Pancreas (tissue), 10 donors: ENCODE results near the gene ARHGDIB. TPM values are rescaled to one million over a fixed set of nuclear protein-coding genes. Genes with fewer than 3 reads are reported as not detected.

Experiments
- ATAC-seq, 4 donors: fragments of 200-7000 bp; cut with Tn5 transposase; one replicate each; pipeline versions ENCODE4 v1.8.0 to v1.9.1; 2020; ENCODE audit warnings: mild to moderate bottlenecking in 4 of 4, moderate library complexity in 4 of 4
- DNase-seq, 6 donors: peaks; one replicate each; pipeline ENCODE4 v3.0.0-alpha.2; 2020
- FAIRE-seq: peaks from 2 replicates; lab custom pipeline; 2012; peaks lifted over from hg19 to GRCh38; lab: Jason Lieb, UNC
- H3K27ac ChIP-seq, 4 donors: fragments of 200-600 bp; sonication (generic); 1 replicate in 3 of 4; 2 replicates in 1 of 4; pipeline versions ENCODE4 v1.5.0 to v1.8.0; 2020
- H3K27me3 ChIP-seq, 4 donors: fragments of 200-600 bp; one replicate each; pipeline ENCODE4 v1.8.0; 2021
- H3K36me3 ChIP-seq, 3 donors: fragments of 200-600 bp; sonication (generic) in 1 of 3; one replicate each; pipeline versions ENCODE4 v1.5.0 to v1.8.0; 2020 to 2021
- H3K4me1 ChIP-seq, 3 donors: fragments of 200-600 bp; one replicate each; pipeline ENCODE4 v1.8.0; 2021
- H3K4me3 ChIP-seq, 4 donors: fragments of 200-600 bp; sonication (generic) in 2 of 4; one replicate each; pipeline versions ENCODE4 v1.5.0 to v1.8.0; 2020 to 2021
- H3K9me3 ChIP-seq, 4 donors: fragments of 200-600 bp; one replicate each; pipeline ENCODE4 v1.8.0; 2021
- WGBS, 2 donors: extraction: QIAGEN DNeasy Blood & Tissue Kit; methylation state at CpG; one replicate each; pipeline ENCODE4 v1.1.7; 2013; 5-methylcytosine and 5-hydroxymethylcytosine counted together
- intact Hi-C, 3 donors: fragments of 100-400 bp; cut with DNase I; formaldehyde crosslinking; loops; one replicate each; pipeline versions ENCODE4 v1.11.1 to v1.14.2; 2022
- polyA plus RNA-seq, 2 donors: library from polyadenylated mRNA; stranded (reverse); fragments of 200-250 nt; gene quantifications; one replicate each; pipeline ENCODE4 v1.2.3, GENCODE V29; 2013
- total RNA-seq, 6 donors: library from RNA; stranded (reverse); fragmentation: NEBNext Ultra II Directional in 4 of 6; extraction: Animal tissue kit (Norgen Biotek cat#: 25700) in 4 of 6; gene quantifications; one replicate each; pipeline versions ENCODE4 v1.2.1 to v1.2.4, GENCODE V29; 2021 to 2023
- TF ChIP-seq, protein P1 (sequence below), 4 donors: fragments of 200-600 bp; sonication (generic) in 3 of 4; IDR thresholded peaks; one replicate each; pipeline versions ENCODE4 v1.5.0 to v1.8.0; 2021; ENCODE audit warnings: antibody characterized with exemption in 4 of 4
- donor health status: healthy with polysubstance abuse.
- donor health status: DM: no; HTN: no; CAD: no; lungs with moderate emphysema.
- donor health status: DM: no; HTN: no; CAD: no.
- donor health status: control.
- donor health status: control.
- donor health status: Bipolar disorder and iron deficiency.
- donor health status: DM: yes; HTN: yes; CAD: no.
- donor health status: DM: no; HTN: no; CAD: no.
- donor health status: DM: no; HTN: no; CAD: no.
- donor health status: DM: yes; HTN: yes; CAD: no.

The ARHGDIB gene
- total and polyA plus RNA-seq, 8 donors, result 5.8 to 54.8 (median 23.4) TPM

DNA sequence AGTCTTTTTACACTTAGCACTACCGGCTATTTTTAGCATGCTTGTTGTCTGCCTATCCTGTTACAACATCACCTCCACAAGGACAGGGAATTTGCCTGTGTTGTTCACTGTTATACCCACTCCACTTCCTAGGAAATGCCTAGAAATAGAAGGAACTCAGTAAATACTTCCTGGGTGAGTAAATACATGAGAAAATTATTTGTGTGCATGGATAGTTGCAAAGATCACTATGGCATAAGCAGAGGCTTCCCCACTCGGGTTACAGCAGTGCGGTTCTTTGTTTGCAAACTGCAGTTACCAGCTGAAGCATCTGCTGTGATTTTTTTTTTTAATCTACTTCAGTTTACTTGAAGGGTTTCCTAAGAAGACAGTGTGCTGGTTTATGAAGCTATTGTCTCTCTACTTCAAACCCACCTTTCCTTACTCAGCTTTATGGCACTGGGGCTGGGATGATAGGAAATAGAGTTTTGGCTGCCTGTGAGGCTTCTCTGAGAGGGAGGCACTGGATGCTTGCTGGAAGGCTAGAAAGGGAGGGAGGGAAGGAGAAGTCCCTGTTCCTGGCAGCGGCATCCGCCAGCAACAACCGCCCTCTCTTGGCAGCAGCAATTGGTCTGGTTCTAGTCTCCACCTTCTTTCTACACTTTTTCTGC, 40.5 kb upstream of the ARHGDIB start:
- H3K9me3 ChIP-seq, result no peaks in the 10 kb centered on the region
- no peak overlapping the region for H3K27ac ChIP-seq
- intact Hi-C loops, result no loop called here
- DNase-seq (no peak), FAIRE-seq (no peak), ATAC-seq (peak in 3 of 4 donors; percentile 46 to 67 (median 57))
- peaks cover 0 to 4% (median 0%) of the 10 kb centered on the region in 3 donors for H3K4me1 ChIP-seq
- 17 to 28% methylated on average over 6 of the region's 6 CpGs for WGBS, 2 donors
- TF ChIP-seq, protein P1, sequence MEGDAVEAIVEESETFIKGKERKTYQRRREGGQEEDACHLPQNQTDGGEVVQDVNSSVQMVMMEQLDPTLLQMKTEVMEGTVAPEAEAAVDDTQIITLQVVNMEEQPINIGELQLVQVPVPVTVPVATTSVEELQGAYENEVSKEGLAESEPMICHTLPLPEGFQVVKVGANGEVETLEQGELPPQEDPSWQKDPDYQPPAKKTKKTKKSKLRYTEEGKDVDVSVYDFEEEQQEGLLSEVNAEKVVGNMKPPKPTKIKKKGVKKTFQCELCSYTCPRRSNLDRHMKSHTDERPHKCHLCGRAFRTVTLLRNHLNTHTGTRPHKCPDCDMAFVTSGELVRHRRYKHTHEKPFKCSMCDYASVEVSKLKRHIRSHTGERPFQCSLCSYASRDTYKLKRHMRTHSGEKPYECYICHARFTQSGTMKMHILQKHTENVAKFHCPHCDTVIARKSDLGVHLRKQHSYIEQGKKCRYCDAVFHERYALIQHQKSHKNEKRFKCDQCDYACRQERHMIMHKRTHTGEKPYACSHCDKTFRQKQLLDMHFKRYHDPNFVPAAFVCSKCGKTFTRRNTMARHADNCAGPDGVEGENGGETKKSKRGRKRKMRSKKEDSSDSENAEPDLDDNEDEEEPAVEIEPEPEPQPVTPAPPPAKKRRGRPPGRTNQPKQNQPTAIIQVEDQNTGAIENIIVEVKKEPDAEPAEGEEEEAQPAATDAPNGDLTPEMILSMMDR (IDR thresholded peaks at IDR 0.05), result no peak
- H3K36me3 ChIP-seq, result no peaks in the 10 kb centered on the region
- H3K4me3 ChIP-seq, result no peak overlapping the region
- H3K27me3 ChIP-seq, result no peaks in the 10 kb centered on the region

DNA sequence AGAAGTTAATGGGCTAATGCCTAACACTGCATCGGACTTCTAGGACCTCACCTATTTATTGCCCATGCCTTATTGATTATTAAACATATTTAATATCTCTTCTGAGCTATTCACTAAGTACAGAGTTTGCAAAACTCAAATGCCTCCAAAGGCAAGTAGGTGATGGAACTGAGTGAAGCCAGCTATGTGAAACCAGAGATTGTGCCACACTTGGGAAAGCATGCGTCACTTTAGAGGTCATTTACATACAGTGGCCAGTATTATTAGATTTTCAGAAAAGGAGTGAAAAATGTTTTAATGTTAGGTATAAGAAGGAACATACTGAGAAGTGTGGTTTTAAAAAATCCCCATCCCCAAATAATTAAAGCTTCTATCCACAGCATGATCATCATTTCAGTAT, 39.2 kb upstream of the ARHGDIB start:
- no peaks in the 10 kb centered on the region for H3K36me3 ChIP-seq
- no peak for ATAC-seq
- no peak for FAIRE-seq
- no peak overlapping the region for H3K4me3 ChIP-seq
- no peak for DNase-seq
- WGBS, 2 donors, result 87 to 93% methylated on average over 2 of the region's 2 CpGs
- H3K27me3 ChIP-seq, result no peaks in the 10 kb centered on the region
- no peaks in the 10 kb centered on the region for H3K9me3 ChIP-seq
- TF ChIP-seq, protein P1 (IDR thresholded peaks at IDR 0.05), result no peak
- H3K4me1 ChIP-seq, result peaks cover 0 to 7% (median 0%) of the 10 kb centered on the region in 3 donors
- no peak overlapping the region for H3K27ac ChIP-seq
- intact Hi-C loops, result no loop called here

DNA sequence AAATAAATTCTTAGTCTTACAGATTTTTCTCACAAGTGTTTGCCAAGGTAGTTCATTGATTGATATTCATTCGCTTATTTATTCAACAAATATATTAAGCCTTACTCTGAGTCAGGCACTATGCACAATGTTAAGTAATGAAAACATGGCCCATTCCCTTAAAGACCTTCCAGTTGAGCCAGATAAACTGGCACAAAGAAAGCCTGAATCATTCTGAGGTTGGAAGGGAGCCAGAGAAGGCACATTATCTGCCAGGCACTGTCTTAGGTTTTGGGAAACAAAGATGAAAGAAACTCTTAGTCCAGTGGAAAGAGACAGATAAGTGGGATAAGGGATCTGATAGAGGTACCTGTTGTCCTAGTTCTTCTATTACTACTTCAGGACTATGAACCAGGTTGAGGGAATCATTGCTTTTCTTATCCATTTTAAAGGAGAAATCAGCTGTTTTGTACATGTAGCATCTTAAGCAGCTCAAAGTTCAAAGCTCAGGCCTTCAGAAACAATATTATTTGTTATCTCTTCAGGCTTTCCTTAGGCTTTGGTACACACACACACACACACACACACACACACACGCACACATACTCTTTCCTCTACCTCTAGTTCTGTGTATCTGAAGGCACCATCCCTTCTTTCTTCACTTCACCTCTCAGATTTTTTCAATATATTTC, 38.4 kb upstream of the ARHGDIB start:
- Histone ChIP-seq H3K27ac (no peak overlapping the region), H3K9me3 (no peaks in the 10 kb centered on the region), H3K4me3 (no peak overlapping the region), H3K27me3 (no peaks in the 10 kb centered on the region), H3K36me3 (no peaks in the 10 kb centered on the region), H3K4me1 (peaks cover 0 to 9% (median 0%) of the 10 kb centered on the region in 3 donors)
- ATAC-seq (peak in 2 of 4 donors; percentile 39 to 44), DNase-seq (no peak), FAIRE-seq (no peak)
- WGBS, 2 donors, result 53% methylated on average over 2 of the region's 2 CpGs
- intact Hi-C loops, result loop anchor here in 1 of 3 donors (10.0 kb wide), 1 partner anchor 145 kb away; no protein-coding TSS in a partner anchor
- TF ChIP-seq, protein P1 (IDR thresholded peaks at IDR 0.05), result no peak

DNA sequence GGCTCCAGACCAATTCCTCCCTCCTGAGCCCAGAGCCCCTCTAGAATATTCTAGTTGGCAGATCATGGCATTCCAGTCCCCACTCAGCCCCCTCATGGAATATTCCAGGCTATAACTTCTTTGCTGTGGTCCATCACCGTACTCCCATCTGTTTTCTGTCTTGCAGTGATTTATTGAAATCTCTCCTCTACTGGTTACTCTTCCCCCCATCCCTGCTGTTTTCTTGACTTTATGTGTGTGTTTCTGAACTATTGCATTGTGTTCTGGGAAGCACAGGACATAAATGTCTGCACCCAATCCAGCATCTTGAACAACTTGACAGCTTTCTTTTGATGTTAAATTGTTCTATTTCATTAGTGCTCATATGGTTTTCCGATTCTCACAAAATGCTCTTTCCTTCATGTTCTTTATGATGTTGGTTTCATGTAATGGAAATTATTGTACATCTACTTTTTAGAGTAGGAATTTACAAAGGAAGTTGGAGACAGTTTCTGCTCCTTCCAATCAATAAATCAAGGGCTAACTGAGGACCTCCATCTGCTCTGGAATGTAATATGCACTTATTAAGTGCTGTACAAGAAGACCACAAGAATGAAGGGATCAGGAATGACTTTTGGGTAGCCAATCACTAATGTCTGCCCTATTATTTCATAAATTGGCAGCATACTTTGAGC, 37.8 kb upstream of the ARHGDIB start:
- Histone ChIP-seq H3K36me3 (no peaks in the 10 kb centered on the region), H3K4me3 (no peak overlapping the region), H3K27ac (no peak overlapping the region), H3K27me3 (no peaks in the 10 kb centered on the region), H3K4me1 (peaks cover 0 to 9% (median 0%) of the 10 kb centered on the region in 3 donors), H3K9me3 (no peaks in the 10 kb centered on the region)
- 87 to 90% methylated on average over 2 of the region's 2 CpGs for WGBS, 2 donors
- DNase-seq, result no peak
- no peak for ATAC-seq
- no peak for FAIRE-seq
- TF ChIP-seq, protein P1 (IDR thresholded peaks at IDR 0.05), result no peak
- intact Hi-C loops, result loop anchor here in 1 of 3 donors (10.0 kb wide), 1 partner anchor 144 kb away; no protein-coding TSS in a partner anchor
